Subcutaneous adipose tissue (tissue), 4 donors: Measurements from ENCODE around the gene PLEKHM1. TPM values are rescaled to one million over a fixed set of nuclear protein-coding genes. Genes with fewer than 3 reads are reported as not detected.

ENCODE experiments used
- total RNA-seq, 4 donors: library from RNA; depleted of rRNA; stranded (reverse); fragments of >200 nt; gene quantifications; one replicate each; pipeline ENCODE4 v1.1.0, GENCODE V29; 2016
- TF ChIP-seq, protein P1 (sequence below): fragments of 450-650 bp; IDR thresholded peaks from one replicate; pipeline ENCODE4 v1.5.1; 2016; ENCODE audit warnings: low read depth, mild to moderate bottlenecking, control low read depth, antibody characterized with exemption, moderate library complexity

The PLEKHM1 gene
- total RNA-seq, 4 donors from 2014 or later: 22.8 to 53.7 (median 30.5) TPM

DNA sequence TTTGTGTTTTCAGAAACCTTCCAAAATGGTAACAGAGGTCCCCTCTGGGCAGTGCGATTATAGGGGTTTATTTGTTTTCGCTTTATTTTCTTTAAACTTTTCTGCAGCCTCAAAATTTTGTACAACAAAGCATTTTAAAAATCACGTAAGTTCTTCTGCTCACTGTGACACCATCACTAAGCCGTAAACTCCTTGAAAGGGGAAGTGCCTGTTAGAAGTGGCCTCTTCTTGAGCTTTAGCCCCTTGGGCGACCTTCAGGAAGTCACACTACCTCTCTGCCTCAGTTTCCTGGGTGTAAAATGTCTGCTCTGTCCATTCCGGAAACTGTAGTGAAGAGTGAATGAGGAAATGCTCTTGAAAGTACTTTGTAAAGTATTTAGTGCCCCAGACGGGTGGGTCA is 84.4 kb downstream of the PLEKHM1 start:
- TF ChIP-seq, protein P1, sequence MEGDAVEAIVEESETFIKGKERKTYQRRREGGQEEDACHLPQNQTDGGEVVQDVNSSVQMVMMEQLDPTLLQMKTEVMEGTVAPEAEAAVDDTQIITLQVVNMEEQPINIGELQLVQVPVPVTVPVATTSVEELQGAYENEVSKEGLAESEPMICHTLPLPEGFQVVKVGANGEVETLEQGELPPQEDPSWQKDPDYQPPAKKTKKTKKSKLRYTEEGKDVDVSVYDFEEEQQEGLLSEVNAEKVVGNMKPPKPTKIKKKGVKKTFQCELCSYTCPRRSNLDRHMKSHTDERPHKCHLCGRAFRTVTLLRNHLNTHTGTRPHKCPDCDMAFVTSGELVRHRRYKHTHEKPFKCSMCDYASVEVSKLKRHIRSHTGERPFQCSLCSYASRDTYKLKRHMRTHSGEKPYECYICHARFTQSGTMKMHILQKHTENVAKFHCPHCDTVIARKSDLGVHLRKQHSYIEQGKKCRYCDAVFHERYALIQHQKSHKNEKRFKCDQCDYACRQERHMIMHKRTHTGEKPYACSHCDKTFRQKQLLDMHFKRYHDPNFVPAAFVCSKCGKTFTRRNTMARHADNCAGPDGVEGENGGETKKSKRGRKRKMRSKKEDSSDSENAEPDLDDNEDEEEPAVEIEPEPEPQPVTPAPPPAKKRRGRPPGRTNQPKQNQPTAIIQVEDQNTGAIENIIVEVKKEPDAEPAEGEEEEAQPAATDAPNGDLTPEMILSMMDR: no peak

DNA sequence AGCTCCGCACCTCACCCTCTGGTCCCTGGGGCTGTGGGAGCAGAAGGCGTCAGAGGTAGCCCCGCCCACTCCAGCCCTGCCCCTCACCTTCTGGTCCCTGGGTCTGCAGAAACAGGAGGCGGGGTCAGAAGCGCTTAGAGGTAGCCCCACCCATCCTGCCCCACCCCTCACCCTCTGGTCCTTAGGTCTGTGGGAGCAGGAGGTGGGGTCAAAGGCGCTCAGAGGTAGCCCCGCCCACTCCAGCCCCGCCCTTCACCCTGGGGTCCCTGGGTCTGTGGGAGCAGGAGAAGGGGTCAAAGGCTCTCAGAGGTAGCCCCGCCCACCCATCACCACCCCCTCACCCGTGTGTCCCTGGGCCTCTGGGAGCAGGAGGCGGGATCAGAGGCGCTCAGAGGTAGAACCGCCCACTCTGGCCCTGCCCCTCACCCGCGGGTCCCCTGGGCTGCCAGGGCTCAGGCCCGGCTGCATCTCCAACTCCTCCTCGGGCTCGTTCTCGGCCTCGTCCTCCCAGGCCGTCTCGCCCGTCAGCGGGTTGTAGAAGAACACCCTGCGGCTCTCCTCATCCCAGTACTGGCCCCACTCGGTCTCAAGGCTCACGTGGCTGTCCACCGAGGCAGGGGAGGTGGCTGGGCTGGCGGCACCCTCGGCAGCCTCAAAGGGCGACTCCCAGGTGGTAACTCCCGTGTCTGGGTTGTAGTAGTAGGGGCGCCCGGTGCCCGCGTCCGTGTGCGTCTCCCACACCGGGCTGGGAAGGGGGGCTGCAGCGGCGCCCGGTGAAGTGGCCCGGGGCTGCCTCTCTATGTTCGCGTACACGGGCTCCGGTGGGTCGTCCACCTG is 85.1 kb downstream of the PLEKHM1 start:
- TF ChIP-seq, protein P1: no peak

DNA sequence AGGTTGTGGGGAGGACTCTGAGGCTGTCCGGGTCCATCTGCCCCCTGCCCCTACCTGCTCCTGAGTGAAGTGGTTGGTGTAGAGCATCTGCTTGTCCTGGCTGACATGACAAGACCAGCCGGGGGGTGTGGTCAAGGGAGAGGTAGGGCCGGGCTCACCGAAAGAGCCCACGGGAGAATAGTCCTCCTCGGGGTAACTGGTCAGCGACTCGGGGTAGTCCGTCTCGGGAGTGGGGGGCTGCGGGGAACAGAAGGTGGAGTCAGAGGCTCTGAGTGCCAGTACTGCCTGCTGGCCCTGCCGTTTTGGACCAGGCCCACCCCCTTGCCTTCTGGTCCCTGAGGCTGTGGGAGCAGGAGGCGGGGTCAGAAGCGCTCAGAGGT is 85.7 kb downstream of the PLEKHM1 start:
- TF ChIP-seq, protein P1: no peak

DNA sequence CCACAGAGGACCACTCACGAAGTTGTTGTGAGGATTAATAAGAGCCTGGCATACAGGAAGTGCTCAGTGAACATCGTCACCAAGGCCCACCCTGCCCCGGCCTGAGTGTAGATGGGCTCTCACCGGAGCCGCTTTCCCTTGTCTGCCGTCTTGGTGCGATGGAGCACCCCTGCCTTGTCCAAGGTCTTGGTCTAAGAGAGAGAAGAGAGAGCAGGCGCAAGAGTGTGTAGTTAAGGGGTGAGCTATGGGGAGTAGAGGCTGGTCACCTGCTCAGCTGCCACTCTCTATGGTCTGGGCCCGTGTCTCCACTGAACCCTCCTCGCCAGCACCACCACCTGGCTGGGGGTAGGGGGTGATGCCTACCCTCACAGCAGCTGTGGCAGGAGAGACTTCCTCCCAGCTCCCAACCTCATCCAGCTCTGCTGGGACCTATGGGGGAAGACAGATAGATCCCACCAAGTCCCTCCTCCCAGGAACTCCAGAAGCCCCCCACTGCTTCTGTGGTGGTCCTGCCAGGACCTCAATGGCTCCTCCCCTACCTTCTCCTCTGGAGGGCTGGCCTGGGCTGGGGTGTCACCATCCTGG is 86.5 kb downstream of the PLEKHM1 start:
- TF ChIP-seq, protein P1: no peak

DNA sequence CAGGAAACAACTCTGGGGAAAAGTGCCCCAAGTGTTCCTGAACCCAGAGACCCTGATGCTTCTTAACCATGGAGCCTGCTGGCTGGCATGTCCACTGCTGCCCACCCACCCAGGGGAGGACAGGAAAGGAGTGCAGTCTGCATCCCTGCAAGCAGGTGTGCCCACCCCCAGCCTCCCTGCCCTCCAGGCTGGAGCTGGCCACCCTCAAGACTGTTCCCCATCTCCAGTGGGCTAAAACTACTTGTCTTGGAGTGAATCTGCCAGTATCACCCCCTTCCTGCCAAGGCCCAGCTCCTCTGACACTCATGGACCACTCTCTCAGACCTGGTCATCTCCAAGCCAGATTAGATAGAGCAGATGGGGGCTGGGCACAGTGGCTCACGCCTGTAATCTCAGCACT is 87.6 kb downstream of the PLEKHM1 start:
- TF ChIP-seq, protein P1: no peak

DNA sequence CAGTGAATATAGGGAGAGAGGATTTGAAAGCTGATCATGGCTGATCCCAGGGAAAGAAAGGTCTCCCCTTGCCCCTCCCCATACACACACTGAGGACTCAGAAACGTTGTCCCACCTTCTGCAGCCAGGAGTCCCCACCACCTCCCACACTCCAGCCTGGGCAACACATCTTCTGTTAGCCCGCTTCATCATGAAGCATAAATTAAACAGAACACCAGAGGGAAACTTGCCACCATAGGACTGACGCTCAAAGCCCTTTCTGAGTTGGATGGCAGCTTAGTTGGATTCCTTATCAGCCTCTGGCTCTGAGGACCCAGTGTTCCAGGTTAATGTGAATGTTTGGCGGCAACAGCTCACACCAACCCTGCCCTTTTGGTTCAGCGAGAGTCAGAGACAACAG is 91.7 kb downstream of the PLEKHM1 start:
- TF ChIP-seq, protein P1: no peak

DNA sequence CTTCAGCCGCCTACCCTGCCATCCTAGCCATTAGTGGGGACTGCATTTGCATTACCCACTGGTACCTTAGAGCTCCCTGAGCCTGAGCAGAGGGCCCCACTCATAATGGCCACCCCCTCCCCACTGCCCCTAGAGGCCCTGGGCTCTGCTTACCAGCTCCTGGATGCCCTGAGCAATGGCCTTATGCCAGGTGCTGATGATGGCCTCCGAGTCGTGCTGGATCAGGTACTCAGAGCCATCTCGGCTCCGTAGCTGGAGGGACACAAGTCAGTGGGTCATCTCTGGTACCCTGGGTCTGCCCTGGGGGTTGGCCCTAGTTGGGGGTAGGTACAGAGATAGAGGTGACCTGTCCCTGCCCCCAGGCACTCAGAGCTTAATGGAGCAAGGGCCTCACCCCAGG is 92.7 kb downstream of the PLEKHM1 start:
- TF ChIP-seq, protein P1: no peak
